ENCODE results near the gene ADCY1.
"Not testable (repeated sequence)": the region's sequence is repeated elsewhere in the genome, so short reads cannot be mapped to it uniquely, and the experiment has no call there.

The ADCY1 gene

GRCh38 chr7:45768516-45769394 is 194.6 kb downstream of the ADCY1 start:
- peak; percentile 98 for DNase-seq

GRCh38 chr7:45769626-45770025 is 195.5 kb downstream of the ADCY1 start:
- DNase-seq, result not testable (repeated sequence)

Data from NCI-H2107 (cell line).